ENCODE data around the gene SORL1. TPM values are rescaled to one million over a fixed set of nuclear protein-coding genes. Genes with fewer than 3 reads are reported as not detected.

The SORL1 gene
- polyA plus RNA-seq, 3 donors: 52.5 to 61.9 (median 59.4) TPM

- peak overlapping the region in 5 of 7 donors; percentile 26 to 69 (median 42) for H3K27ac Mint-ChIP-seq
- no peaks in the 10 kb centered on the region for H3K9me3 Mint-ChIP-seq
- H2AFZ ChIP-seq (ENCODE audit: insufficient read depth, low read depth, low read length, poor library complexity, severe bottlenecking): no peak overlapping the region
- H3K4me3 Mint-ChIP-seq: no peak overlapping the region
- H3K4me1 ChIP-seq (ENCODE audit: control insufficient read depth in 1 of 2, insufficient read depth in 2 of 2, low read length in 2 of 2): peaks cover 31 to 36% of the 10 kb centered on the region in 2 donors
- H3K79me2 ChIP-seq (ENCODE audit: insufficient read depth, low read length): peaks cover 9% of the 10 kb centered on the region
- H3K27me3 Mint-ChIP-seq (ENCODE audit: low read depth in 3 of 3): peaks cover 0 to 2% (median 2%) of the 10 kb centered on the region in 3 donors
- TF ChIP-seq, protein P1, sequence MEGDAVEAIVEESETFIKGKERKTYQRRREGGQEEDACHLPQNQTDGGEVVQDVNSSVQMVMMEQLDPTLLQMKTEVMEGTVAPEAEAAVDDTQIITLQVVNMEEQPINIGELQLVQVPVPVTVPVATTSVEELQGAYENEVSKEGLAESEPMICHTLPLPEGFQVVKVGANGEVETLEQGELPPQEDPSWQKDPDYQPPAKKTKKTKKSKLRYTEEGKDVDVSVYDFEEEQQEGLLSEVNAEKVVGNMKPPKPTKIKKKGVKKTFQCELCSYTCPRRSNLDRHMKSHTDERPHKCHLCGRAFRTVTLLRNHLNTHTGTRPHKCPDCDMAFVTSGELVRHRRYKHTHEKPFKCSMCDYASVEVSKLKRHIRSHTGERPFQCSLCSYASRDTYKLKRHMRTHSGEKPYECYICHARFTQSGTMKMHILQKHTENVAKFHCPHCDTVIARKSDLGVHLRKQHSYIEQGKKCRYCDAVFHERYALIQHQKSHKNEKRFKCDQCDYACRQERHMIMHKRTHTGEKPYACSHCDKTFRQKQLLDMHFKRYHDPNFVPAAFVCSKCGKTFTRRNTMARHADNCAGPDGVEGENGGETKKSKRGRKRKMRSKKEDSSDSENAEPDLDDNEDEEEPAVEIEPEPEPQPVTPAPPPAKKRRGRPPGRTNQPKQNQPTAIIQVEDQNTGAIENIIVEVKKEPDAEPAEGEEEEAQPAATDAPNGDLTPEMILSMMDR (IDR thresholded peaks at IDR 0.05): no peak
- WGBS (ENCODE audit: insufficient coverage): 17% methylated on average over 8 of the region's 11 CpGs
- DNase-seq: peak in 2 of 3 donors; percentile 48 to 50
- H3K9ac ChIP-seq (ENCODE audit: insufficient read depth, low read length, poor library complexity, severe bottlenecking): no peak overlapping the region
- intact Hi-C loops (cut with micrococcal nuclease): no loop called here
- peaks cover 46% of the 10 kb centered on the region for H3K4me1 Mint-ChIP-seq
- peaks cover 90 to 97% of the 10 kb centered on the region in 2 donors for H3K36me3 Mint-ChIP-seq
- H3K4me3 ChIP-seq (replicated peaks in 1 of 3; ENCODE audit: low read depth in 2 of 3, low read length in 3 of 3): no peak overlapping the region
- no peak overlapping the region for H3K27ac ChIP-seq (ENCODE audit: low read depth in 1 of 2, low read length in 2 of 2)
- no peaks in the 10 kb centered on the region for H3K9me3 ChIP-seq (replicated peaks in 1 of 2; ENCODE audit: control insufficient read depth in 1 of 2, insufficient read depth in 1 of 2, low read length in 2 of 2)
- peaks cover 75% of the 10 kb centered on the region for H4K20me1 ChIP-seq (ENCODE audit: insufficient read depth, low read length)
- H3K4me2 ChIP-seq (replicated peaks; ENCODE audit: extremely low read depth, low read length, poor library complexity, severe bottlenecking): no peak overlapping the region
- H3K27me3 ChIP-seq (ENCODE audit: control insufficient read depth in 2 of 2, insufficient read depth in 2 of 2, low read length in 2 of 2): no peaks in the 10 kb centered on the region
- peaks cover 63 to 90% of the 10 kb centered on the region in 2 donors for H3K36me3 ChIP-seq (replicated peaks in 1 of 2; ENCODE audit: control insufficient read depth in 1 of 2, insufficient read depth in 2 of 2, low read length in 2 of 2)
These were observed 120.5 kb downstream of the SORL1 start for GRCh38 chr11:121572571-121573059.

GRCh38 chr11:121574801-121575200 lies 122.7 kb downstream of the SORL1 start:
- Mint-ChIP-seq H3K36me3 (peaks cover 90 to 97% of the 10 kb centered on the region in 2 donors), H3K4me3 (no peak overlapping the region), H3K27me3 (ENCODE audit: low read depth in 3 of 3) (peaks cover 0 to 2% (median 2%) of the 10 kb centered on the region in 3 donors), H3K9me3 (peaks cover 0 to 1% (median 0%) of the 10 kb centered on the region in 7 donors), H3K27ac (peak overlapping the region; percentile 80 to 96 (median 86)), H3K4me1 (peaks cover 64% of the 10 kb centered on the region)
- Histone ChIP-seq H3K9me3 (replicated peaks in 1 of 2; ENCODE audit: control insufficient read depth in 1 of 2, insufficient read depth in 1 of 2, low read length in 2 of 2) (no peaks in the 10 kb centered on the region), H3K4me2 (replicated peaks; ENCODE audit: extremely low read depth, low read length, poor library complexity, severe bottlenecking) (no peak overlapping the region), H3K27me3 (ENCODE audit: control insufficient read depth in 2 of 2, insufficient read depth in 2 of 2, low read length in 2 of 2) (no peaks in the 10 kb centered on the region), H3K4me1 (ENCODE audit: control insufficient read depth in 1 of 2, insufficient read depth in 2 of 2, low read length in 2 of 2) (peaks cover 47 to 52% of the 10 kb centered on the region in 2 donors), H3K79me2 (ENCODE audit: insufficient read depth, low read length) (peaks cover 9% of the 10 kb centered on the region), H3K9ac (ENCODE audit: insufficient read depth, low read length, poor library complexity, severe bottlenecking) (no peak overlapping the region), H2AFZ (ENCODE audit: insufficient read depth, low read depth, low read length, poor library complexity, severe bottlenecking) (no peak overlapping the region), H3K4me3 (replicated peaks in 1 of 3; ENCODE audit: low read depth in 2 of 3, low read length in 3 of 3) (no peak overlapping the region), H3K36me3 (replicated peaks in 1 of 2; ENCODE audit: control insufficient read depth in 1 of 2, insufficient read depth in 2 of 2, low read length in 2 of 2) (peaks cover 61 to 90% of the 10 kb centered on the region in 2 donors), H3K27ac (ENCODE audit: low read depth in 1 of 2, low read length in 2 of 2) (peak overlapping the region in 1 of 2 donors; percentile 76), H4K20me1 (ENCODE audit: insufficient read depth, low read length) (peaks cover 83% of the 10 kb centered on the region)
- intact Hi-C loops (cut with micrococcal nuclease): loop anchor here (2.0 to 5.0 kb wide), 4 partner anchors 16 to 158 kb away; partner anchors contain the start of genes SORL1 (in 1 of the 2) and SORL1-AS1 (in 1 of the 2)
- DNase-seq: no peak
- TF ChIP-seq, protein P1 (IDR thresholded peaks at IDR 0.05): no peak

All from CD14-positive monocyte (primary cell).